Mucosa of descending colon (tissue), 3 donors: ENCODE results near the gene CAMK2D. TPM values are rescaled to one million over a fixed set of nuclear protein-coding genes. Genes with fewer than 3 reads are reported as not detected.
A peak's percentile ranks its signal among the peaks of the same experiment; 100 is the strongest.
"Not testable (repeated sequence)": the region's sequence is repeated elsewhere in the genome, so short reads cannot be mapped to it uniquely, and the experiment has no call there.

ENCODE experiments used
- ATAC-seq: fragments of 200-7000 bp; cut with Tn5 transposase; one replicate; pipeline ENCODE4 v1.9.1; 2020; ENCODE audit warnings: mild to moderate bottlenecking, moderate library complexity
- DNase-seq, 3 donors: peaks; one replicate each; pipeline ENCODE4 v3.0.0-alpha.2; 2020
- H3K36me3 ChIP-seq: fragments of 200-600 bp; one replicate; pipeline ENCODE4 v1.8.0; 2021; ENCODE audit warnings: low read depth, mild to moderate bottlenecking
- H3K4me1 ChIP-seq: fragments of 200-600 bp; one replicate; pipeline ENCODE4 v1.8.0; 2021; ENCODE audit warnings: low read depth, mild to moderate bottlenecking
- H3K4me3 ChIP-seq: fragments of 200-600 bp; one replicate; pipeline ENCODE4 v1.8.0; 2021; ENCODE audit warnings: mild to moderate bottlenecking
- H3K9me3 ChIP-seq: fragments of 200-600 bp; one replicate; pipeline ENCODE4 v1.8.0; 2021; ENCODE audit warnings: mild to moderate bottlenecking
- CTCF ChIP-seq: fragments of 200-600 bp; IDR thresholded peaks from one replicate; pipeline ENCODE4 v1.8.0; 2022; ENCODE audit warnings: antibody characterized with exemption, mild to moderate bottlenecking
- intact Hi-C, 2 donors: fragments of 100-400 bp; cut with DNase I in 1 of 2; cut with micrococcal nuclease in 1 of 2; formaldehyde crosslinking; loops; one replicate each; pipeline versions ENCODE4 v1.11.0 to v1.11.1; 2022; cut with DNase I, micrococcal nuclease
- long read RNA-seq, 2 donors: library from polyadenylated mRNA; unstranded; transcript quantifications; one replicate each; pipeline ENCODE4 v2.0.0, GENCODE V29; 2019 to 2021
- total RNA-seq, 3 donors: library from RNA; stranded (reverse); fragmentation: NEBNext Ultra II Directional in 2 of 3; extraction: Animal tissue kit (Norgen Biotek cat#: 25700) in 2 of 3; gene quantifications; one replicate each; pipeline versions ENCODE4 v1.2.1 to v1.2.4, GENCODE V29; 2021 to 2023
- donor health status: DM: no; HTN: no; CAD: no; lungs with moderate emphysema.
- donor health status: DM: no; HTN: no; CAD: no.
- donor health status: DM: no; HTN: yes; CAD: no.

The CAMK2D gene
- 10 to 100 TPM; 59.8 to 83.0 (median 77.3) TPM for total RNA-seq
- long read RNA-seq, donor 1, full-length matches to known transcripts = 44 of 99 reads
- long read RNA-seq, donor 1, partial matches to known transcripts = 14 of 99 reads
- long read RNA-seq, donor 1, other reads (novel, unspliced or antisense) = 41 of 99 reads
- long read RNA-seq, donor 2, full-length matches to known transcripts = 20 of 47 reads
- long read RNA-seq, donor 2, partial matches to known transcripts = 8 of 47 reads
- long read RNA-seq, donor 2, other reads (novel, unspliced or antisense) = 19 of 47 reads

- Histone ChIP-seq H3K4me3 (peak within 1 kb of the TSS; percentile 64), H3K9me3 (no peaks in the 10 kb centered on the region), H3K4me1 (peaks cover 22% of the 10 kb centered on the region), H3K36me3 (peaks cover 6% of the 10 kb centered on the region)
- DNase-seq (peak; percentile 89 to 93 (median 93)), ATAC-seq (peak; percentile 77)
- intact Hi-C loops = loop anchor here (5.0 to 10.0 kb wide), 2 partner anchors 214 to 217 kb away; no protein-coding TSS in a partner anchor
- peak; percentile 24 for TF ChIP-seq CTCF
Observed at GRCh38 chr4:113761620-113762185, at the start of gene CAMK2D. TSS of gene CAMK2D (minus strand) at chr4:113761738. CDS start at chr4:113761068, 670 bp downstream.

GRCh38 chr4:113810906-113811305 lies 49.4 kb upstream of the CAMK2D start:
- no peaks in the 10 kb centered on the region for H3K4me1 ChIP-seq

GRCh38 chr4:113809311-113809710 lies 47.8 kb upstream of the CAMK2D start:
- ATAC-seq = no peak
- H3K4me1 ChIP-seq = no peaks in the 10 kb centered on the region
- no peak for TF ChIP-seq CTCF
- no peak for DNase-seq
- no peaks in the 10 kb centered on the region for H3K36me3 ChIP-seq
- H3K4me3 ChIP-seq = no peak overlapping the region
- no peaks in the 10 kb centered on the region for H3K9me3 ChIP-seq
- intact Hi-C loops = no loop called here

More at GRCh38 chr4:113810906-113811305, 49.4 kb upstream of the CAMK2D start:
- intact Hi-C loops = no loop called here
- H3K36me3 ChIP-seq = no peaks in the 10 kb centered on the region
- ATAC-seq = no peak
- DNase-seq = no peak
- H3K4me3 ChIP-seq = no peak overlapping the region
- no peak for TF ChIP-seq CTCF
- H3K9me3 ChIP-seq = no peaks in the 10 kb centered on the region

GRCh38 chr4:113806850-113807249 lies 45.3 kb upstream of the CAMK2D start:
- ATAC-seq (no peak), DNase-seq (no peak)
- Histone ChIP-seq H3K4me3 (no peak overlapping the region), H3K9me3 (no peaks in the 10 kb centered on the region), H3K4me1 (no peaks in the 10 kb centered on the region), H3K36me3 (no peaks in the 10 kb centered on the region)
- TF ChIP-seq CTCF = no peak
- intact Hi-C loops = no loop called here

GRCh38 chr4:113801882-113802281 lies 40.3 kb upstream of the CAMK2D start:
- intact Hi-C loops = no loop called here
- no peak overlapping the region for H3K4me3 ChIP-seq
- H3K36me3 ChIP-seq = no peaks in the 10 kb centered on the region
- TF ChIP-seq CTCF = no peak
- DNase-seq = no peak
- ATAC-seq = no peak
- no peaks in the 10 kb centered on the region for H3K4me1 ChIP-seq
- H3K9me3 ChIP-seq = no peaks in the 10 kb centered on the region

- H3K36me3 ChIP-seq, H3K4me3 ChIP-seq, ATAC-seq, H3K4me1 ChIP-seq, intact Hi-C loops, H3K9me3 ChIP-seq: not testable (repeated sequence)
- DNase-seq = peak in 1 of 3 donors; percentile 31
Observed at GRCh38 chr4:113796381-113796780, 34.8 kb upstream of the CAMK2D start.
